Psoas muscle (tissue), 8 donors: Measurements from ENCODE around the gene SLC3A2. TPM values are rescaled to one million over a fixed set of nuclear protein-coding genes. Genes with fewer than 3 reads are reported as not detected.
"Not testable (repeated sequence)": the region's sequence is repeated elsewhere in the genome, so short reads cannot be mapped to it uniquely, and the experiment has no call there.

ENCODE experiments used
- ATAC-seq, 4 donors: fragments of 200-7000 bp; cut with Tn5 transposase; one replicate each; pipeline ENCODE4 v1.9.1; 2020; ENCODE audit warnings: moderate library complexity in 3 of 4, mild to moderate bottlenecking in 2 of 4
- DNase-seq, 2 donors: peaks; one replicate each; pipeline ENCODE4 v3.0.0-alpha.2; 2020
- H3K27ac ChIP-seq: fragments of 200-600 bp; one replicate; pipeline ENCODE4 v1.8.0; 2022
- H3K27me3 ChIP-seq, 3 donors: fragments of 200-600 bp in 1 of 3; one replicate each; pipeline versions ENCODE4 v1.6.1 to v1.8.0; 2013 to 2022; ENCODE audit warnings: low read length in 2 of 3, mild to moderate bottlenecking in 2 of 3, moderate library complexity in 1 of 3; ENCODE audit not compliant: insufficient read depth in 3 of 3
- H3K36me3 ChIP-seq, 2 donors: fragments of 200-600 bp in 1 of 2; one replicate each; pipeline versions ENCODE4 v1.6.1 to v1.8.0; 2013 to 2022; ENCODE audit warnings: low read depth in 1 of 2, mild to moderate bottlenecking in 1 of 2, moderate library complexity in 1 of 2; ENCODE audit not compliant: insufficient read depth in 1 of 2
- H3K4me1 ChIP-seq: fragments of 200-600 bp; one replicate; pipeline ENCODE4 v1.8.0; 2022
- H3K4me3 ChIP-seq: fragments of 200-600 bp; one replicate; pipeline ENCODE4 v1.8.0; 2022; ENCODE audit warnings: mild to moderate bottlenecking
- H3K9me3 ChIP-seq: fragments of 200-600 bp; one replicate; pipeline ENCODE4 v1.8.0; 2022
- WGBS, 3 donors: extraction: QIAGEN DNeasy Blood & Tissue Kit; methylation state at CpG; one replicate each; pipeline versions ENCODE4 v1.1.6 to v1.1.7; 2013; 5-methylcytosine and 5-hydroxymethylcytosine counted together
- intact Hi-C, 2 donors: fragments of 100-400 bp; cut with DNase I; formaldehyde crosslinking; loops; one replicate each; pipeline versions ENCODE4 v1.11.0 to v1.14.2; 2022
- polyA plus RNA-seq, 3 donors: library from polyadenylated mRNA; stranded (reverse); fragments of 200-250 nt; gene quantifications; one replicate each; pipeline ENCODE4 v1.2.3, GENCODE V29; 2013
- total RNA-seq, 4 donors: library from RNA; stranded (reverse); fragmentation: NEBNext Ultra II Directional in 2 of 4; extraction: Animal tissue kit (Norgen Biotek cat#: 25700) in 2 of 4; gene quantifications; one replicate each; pipeline versions ENCODE4 v1.2.1 to v1.2.4, GENCODE V29; 2021 to 2023
- TF ChIP-seq, protein P1 (sequence below): fragments of 200-600 bp; IDR thresholded peaks from one replicate; pipeline ENCODE4 v1.8.0; 2022; ENCODE audit warnings: antibody characterized with exemption
- donor health status: healthy with polysubstance abuse.
- donor health status: DM: no; HTN: no; CAD: no; lungs with moderate emphysema.
- donor health status: Bipolar disorder and iron deficiency.
- donor health status: healthy.
- donor health status: DM: yes; HTN: yes; CAD: no.
- donor health status: DM: no; HTN: no; CAD: no.
- donor health status: DM: no; HTN: no; CAD: no.
- donor health status: DM: yes; HTN: yes; CAD: no.

SLC3A2 gene
- total and polyA plus RNA-seq, 7 donors: 62.6 to 374 (median 163) TPM

DNA sequence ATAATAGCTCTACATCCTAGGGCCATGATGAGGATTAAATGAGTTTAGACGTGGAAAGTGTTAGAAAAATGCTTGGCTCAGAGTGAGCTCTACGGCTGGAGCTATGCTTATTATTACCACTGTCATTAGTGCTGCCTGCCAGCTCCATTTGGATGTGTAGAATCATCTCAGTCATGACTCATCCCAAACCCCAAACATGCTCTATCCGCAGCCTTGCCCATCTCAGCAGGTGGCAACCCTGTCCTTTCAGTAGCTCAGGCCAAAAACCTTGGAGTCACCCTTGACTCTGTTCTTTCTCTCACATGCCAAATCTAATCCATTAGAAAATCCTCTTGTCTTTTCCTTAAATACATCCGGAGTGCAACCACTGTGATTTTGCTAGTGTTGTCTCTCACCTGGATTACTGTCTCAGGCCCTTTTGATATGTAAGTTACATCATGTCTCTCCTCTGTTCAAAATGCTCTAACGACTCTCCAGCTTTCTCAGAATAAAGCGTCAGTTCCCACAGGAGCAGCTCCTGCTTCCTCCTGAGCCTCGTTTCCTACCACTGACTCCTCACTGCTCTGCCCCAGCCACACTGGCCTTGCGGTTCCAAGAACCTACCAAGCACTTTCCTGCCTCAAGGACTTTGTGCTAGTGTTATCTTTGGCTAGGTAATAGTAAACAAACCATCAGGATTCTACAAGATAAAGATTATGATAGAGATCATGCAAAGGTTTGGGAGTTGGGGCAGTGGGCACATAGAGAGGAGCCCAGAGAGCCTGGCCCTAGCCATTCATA lies 51.0 kb downstream of the SLC3A2 start:
- no peaks in the 10 kb centered on the region for H3K9me3 ChIP-seq
- no peaks in the 10 kb centered on the region for H3K4me1 ChIP-seq
- WGBS, 3 donors: 38 to 48% (median 47%) methylated on average over 8 of the region's 8 CpGs
- intact Hi-C loops: no loop called here
- no peak overlapping the region for H3K4me3 ChIP-seq
- no peaks in the 10 kb centered on the region for H3K36me3 ChIP-seq
- H3K27ac ChIP-seq: no peak overlapping the region
- H3K27me3 ChIP-seq: peaks cover 0 to 31% (median 8%) of the 10 kb centered on the region in 3 donors
- ATAC-seq (no peak), DNase-seq (no peak)
- TF ChIP-seq, protein P1, sequence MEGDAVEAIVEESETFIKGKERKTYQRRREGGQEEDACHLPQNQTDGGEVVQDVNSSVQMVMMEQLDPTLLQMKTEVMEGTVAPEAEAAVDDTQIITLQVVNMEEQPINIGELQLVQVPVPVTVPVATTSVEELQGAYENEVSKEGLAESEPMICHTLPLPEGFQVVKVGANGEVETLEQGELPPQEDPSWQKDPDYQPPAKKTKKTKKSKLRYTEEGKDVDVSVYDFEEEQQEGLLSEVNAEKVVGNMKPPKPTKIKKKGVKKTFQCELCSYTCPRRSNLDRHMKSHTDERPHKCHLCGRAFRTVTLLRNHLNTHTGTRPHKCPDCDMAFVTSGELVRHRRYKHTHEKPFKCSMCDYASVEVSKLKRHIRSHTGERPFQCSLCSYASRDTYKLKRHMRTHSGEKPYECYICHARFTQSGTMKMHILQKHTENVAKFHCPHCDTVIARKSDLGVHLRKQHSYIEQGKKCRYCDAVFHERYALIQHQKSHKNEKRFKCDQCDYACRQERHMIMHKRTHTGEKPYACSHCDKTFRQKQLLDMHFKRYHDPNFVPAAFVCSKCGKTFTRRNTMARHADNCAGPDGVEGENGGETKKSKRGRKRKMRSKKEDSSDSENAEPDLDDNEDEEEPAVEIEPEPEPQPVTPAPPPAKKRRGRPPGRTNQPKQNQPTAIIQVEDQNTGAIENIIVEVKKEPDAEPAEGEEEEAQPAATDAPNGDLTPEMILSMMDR: no peak

DNA sequence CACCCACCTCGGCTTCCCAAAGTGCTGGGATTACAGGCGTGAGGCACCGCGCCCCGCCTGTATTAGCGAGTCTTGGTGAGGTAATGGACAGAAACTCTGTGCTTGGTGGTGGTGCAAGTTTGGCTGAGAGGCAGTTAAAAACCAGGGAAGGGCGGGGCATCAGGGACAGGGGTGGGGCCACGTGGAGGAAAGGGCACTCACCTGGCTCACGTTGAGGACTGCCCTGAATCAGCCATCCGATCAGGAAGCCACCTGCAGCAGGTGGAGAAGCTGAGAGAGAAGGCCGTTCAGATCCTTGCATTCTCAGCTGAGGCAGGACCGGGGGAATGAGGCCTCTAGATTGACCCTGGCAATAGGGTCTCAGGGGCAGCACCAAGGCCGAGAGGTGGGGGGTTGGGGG lies 52.6 kb downstream of the SLC3A2 start:
- no peaks in the 10 kb centered on the region for H3K4me1 ChIP-seq
- TF ChIP-seq, protein P1: no peak
- intact Hi-C loops: no loop called here
- DNase-seq: no peak
- ATAC-seq: no peak
- no peak overlapping the region for H3K27ac ChIP-seq
- 84 to 87% (median 86%) methylated on average over 13 of the region's 13 CpGs for WGBS, 3 donors
- no peaks in the 10 kb centered on the region for H3K9me3 ChIP-seq
- H3K27me3 ChIP-seq: peaks cover 0 to 15% (median 0%) of the 10 kb centered on the region in 3 donors
- no peak overlapping the region for H3K4me3 ChIP-seq
- no peaks in the 10 kb centered on the region for H3K36me3 ChIP-seq

DNA sequence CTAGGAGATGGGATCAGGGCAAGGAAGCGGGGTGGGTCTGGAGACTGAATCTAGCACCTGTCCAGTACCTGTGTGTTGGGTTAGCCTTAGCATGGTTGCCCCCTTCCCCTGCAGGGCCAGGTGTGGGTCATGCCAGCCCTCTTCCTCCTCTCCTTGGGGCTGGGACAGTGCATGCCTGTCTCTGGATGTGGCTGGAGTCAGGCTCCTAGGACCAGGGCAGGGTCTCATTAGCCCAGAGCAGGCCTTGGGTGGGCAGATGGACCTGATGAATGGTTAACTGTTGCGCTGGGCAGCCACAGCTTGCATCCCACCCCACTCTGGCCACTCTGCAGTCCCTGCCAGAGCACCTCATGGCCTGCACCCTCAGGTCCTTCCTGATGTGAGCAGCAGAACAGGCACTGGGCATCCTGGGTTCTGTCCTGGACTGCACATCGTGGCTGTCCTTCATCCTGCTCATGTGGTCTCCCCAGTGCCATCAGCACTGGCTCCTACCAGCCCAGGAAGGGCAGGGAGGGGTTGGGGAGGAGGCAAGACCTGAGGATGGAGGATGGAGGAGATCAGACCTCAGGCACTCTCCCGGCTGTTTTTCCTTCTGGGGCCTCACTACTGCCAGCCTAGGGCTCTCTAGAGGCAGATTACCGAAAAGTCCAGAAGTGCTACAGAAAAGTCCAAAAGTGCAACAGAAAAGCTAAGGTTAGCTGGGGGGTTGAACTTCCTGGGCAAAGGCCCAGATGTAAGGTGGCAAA lies 53.2 kb downstream of the SLC3A2 start:
- H3K9me3 ChIP-seq: no peaks in the 10 kb centered on the region
- H3K27me3 ChIP-seq: peaks cover 0 to 9% (median 0%) of the 10 kb centered on the region in 3 donors
- WGBS, 3 donors: 84 to 88% (median 86%) methylated on average over 5 of the region's 5 CpGs

DNA sequence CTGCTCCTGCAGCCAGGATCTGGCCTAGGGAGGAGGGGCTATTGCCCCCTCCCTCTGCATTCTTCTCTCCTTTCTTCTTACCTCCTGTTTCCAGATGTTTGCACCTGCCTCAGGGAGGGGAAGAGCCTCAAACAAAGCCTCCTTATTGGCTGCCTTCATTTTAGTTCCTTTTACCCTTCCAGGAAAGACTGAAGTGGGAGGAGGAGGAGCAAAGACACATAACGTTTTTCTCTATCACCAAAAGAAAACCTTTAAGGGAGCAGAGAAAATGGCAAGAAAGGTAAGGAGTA lies 53.7 kb downstream of the SLC3A2 start:
- H3K27ac ChIP-seq: no peak overlapping the region
- no peak for ATAC-seq

More for the DNA sequence above, 53.2 kb downstream of the SLC3A2 start:
- intact Hi-C loops: no loop called here
- ATAC-seq (no peak), DNase-seq (no peak)
- TF ChIP-seq, protein P1: no peak
- no peak overlapping the region for H3K4me3 ChIP-seq
- no peaks in the 10 kb centered on the region for H3K4me1 ChIP-seq
- H3K36me3 ChIP-seq: no peaks in the 10 kb centered on the region
- no peak overlapping the region for H3K27ac ChIP-seq

DNA sequence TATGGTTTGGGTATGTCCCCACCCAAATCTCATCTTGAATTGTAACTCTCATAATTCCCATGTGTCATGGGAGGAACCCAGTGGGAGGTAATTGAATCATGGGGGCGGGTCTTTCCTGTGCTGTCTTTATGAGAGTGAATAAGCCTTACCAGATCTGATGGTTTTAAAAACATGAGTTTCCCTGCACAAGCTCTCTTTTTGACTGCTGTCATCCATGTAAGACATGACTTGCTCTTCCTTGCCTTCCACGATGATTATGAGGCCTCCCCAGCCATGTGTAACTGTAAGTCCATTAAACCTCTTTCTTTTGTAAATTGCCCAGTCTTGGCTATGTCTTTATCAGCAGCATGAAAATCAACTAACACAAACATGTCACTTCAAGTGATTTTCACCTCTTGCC lies 56.8 kb downstream of the SLC3A2 start:
- H3K4me3 ChIP-seq, DNase-seq, H3K27me3 ChIP-seq, H3K4me1 ChIP-seq, intact Hi-C loops, ATAC-seq, H3K27ac ChIP-seq, H3K9me3 ChIP-seq, H3K36me3 ChIP-seq: not testable (repeated sequence)
- 68 to 86% (median 82%) methylated on average over 2 of the region's 2 CpGs for WGBS, 3 donors

More for the DNA sequence above, 53.7 kb downstream of the SLC3A2 start:
- H3K9me3 ChIP-seq: no peaks in the 10 kb centered on the region
- H3K27me3 ChIP-seq: peaks cover 0 to 7% (median 0%) of the 10 kb centered on the region in 3 donors
- H3K4me3 ChIP-seq: no peak overlapping the region
- TF ChIP-seq, protein P1: no peak
- WGBS, 3 donors: 38 to 68% (median 57%) methylated on average over 1 of the region's 1 CpG
- intact Hi-C loops: no loop called here
- no peak for DNase-seq
- H3K36me3 ChIP-seq: no peaks in the 10 kb centered on the region
- H3K4me1 ChIP-seq: no peaks in the 10 kb centered on the region

Other genes with a start within 250 kb of the SLC3A2 start
- gene GANAB, start 234.3 kb upstream of the SLC3A2 start, total RNA-seq: 10 to 100 TPM; 59.7 to 62.2 (median 61.4) TPM
- 10 to 100 TPM; 34.3 to 64.6 (median 62.0) TPM for gene GANAB, start 234.3 kb upstream of the SLC3A2 start, polyA plus RNA-seq
- gene INTS5, start 227.6 kb upstream of the SLC3A2 start, total RNA-seq: 10 to 100 TPM; 13.5 to 20.6 (median 17.1) TPM
- gene INTS5, start 227.6 kb upstream of the SLC3A2 start, polyA plus RNA-seq: 10 to 100 TPM in 1 of 3 donors, 1 to 10 TPM in 2; 8.1 to 19.9 (median 9.3) TPM
- 10 to 100 TPM; 29.8 to 50.9 (median 50.2) TPM for gene C11orf98, start 215.7 kb upstream of the SLC3A2 start, total RNA-seq
- gene C11orf98, start 215.7 kb upstream of the SLC3A2 start, polyA plus RNA-seq: 100 to 1,000 TPM in 1 of 3 donors, 10 to 100 TPM in 2; 87.1 to 155 (median 93.1) TPM
- gene CSKMT, start 215.6 kb upstream of the SLC3A2 start, total RNA-seq: 10 to 100 TPM in 2 of 4 donors, 1 to 10 TPM in 2; 3.8 to 12.8 (median 9.4) TPM
- gene CSKMT, start 215.6 kb upstream of the SLC3A2 start, polyA plus RNA-seq: 10 to 100 TPM in 1 of 3 donors, 1 to 10 TPM in 2; 4.8 to 11.4 (median 7.8) TPM
- 1 to 10 TPM; 5.2 to 8.8 (median 7.1) TPM for gene UQCC3, start 209.2 kb upstream of the SLC3A2 start, total RNA-seq
- gene UQCC3, start 209.2 kb upstream of the SLC3A2 start, polyA plus RNA-seq: 10 to 100 TPM in 1 of 3 donors, 1 to 10 TPM in 2; 6.4 to 16.5 (median 8.6) TPM
- gene LBHD1, start 208.6 kb upstream of the SLC3A2 start, total RNA-seq: 1 to 10 TPM in 3 of 4 donors, under 1 TPM in 1; 0.74 to 3.2 (median 1.9) TPM
- gene LBHD1, start 208.6 kb upstream of the SLC3A2 start, polyA plus RNA-seq: 1 to 10 TPM in 2 of 3 donors, under 1 TPM in 1; 0.98 to 3.6 (median 1.6) TPM
- 100 to 1,000 TPM; 102 to 204 (median 149) TPM for gene UBXN1, start 201.8 kb upstream of the SLC3A2 start, total RNA-seq
- gene UBXN1, start 201.8 kb upstream of the SLC3A2 start, polyA plus RNA-seq: 100 to 1,000 TPM; 225 to 376 (median 295) TPM
- gene LRRN4CL, start 191.4 kb upstream of the SLC3A2 start, total RNA-seq: 1 to 10 TPM; 2.4 to 4.8 (median 3.8) TPM
- gene LRRN4CL, start 191.4 kb upstream of the SLC3A2 start, polyA plus RNA-seq: 1 to 10 TPM; 1.8 to 3.7 (median 2.8) TPM
- 10 to 100 TPM; 17.0 to 45.4 (median 29.0) TPM for gene BSCL2, start 173.5 kb upstream of the SLC3A2 start, total RNA-seq
- gene BSCL2, start 173.5 kb upstream of the SLC3A2 start, polyA plus RNA-seq: 100 to 1,000 TPM in 1 of 3 donors, 10 to 100 TPM in 2; 61.5 to 174 (median 63.5) TPM
- gene GNG3, start 173.2 kb upstream of the SLC3A2 start, total RNA-seq: not detected
- gene GNG3, start 173.2 kb upstream of the SLC3A2 start, polyA plus RNA-seq: under 1 TPM in 2 of 3 donors, not detected in 1; 0.10 to 0.39 TPM
- 10 to 100 TPM; 27.2 to 39.7 (median 31.4) TPM for gene HNRNPUL2, start 153.4 kb upstream of the SLC3A2 start, total RNA-seq
- gene HNRNPUL2, start 153.4 kb upstream of the SLC3A2 start, polyA plus RNA-seq: 10 to 100 TPM; 23.8 to 35.1 (median 25.0) TPM
- gene TTC9C, start 152.4 kb upstream of the SLC3A2 start, total RNA-seq: 10 to 100 TPM; 14.8 to 19.6 (median 16.4) TPM
- gene TTC9C, start 152.4 kb upstream of the SLC3A2 start, polyA plus RNA-seq: 10 to 100 TPM; 20.2 to 30.4 (median 28.2) TPM
- 1 to 10 TPM; 5.4 to 8.7 (median 6.5) TPM for gene ZBTB3, start 126.7 kb upstream of the SLC3A2 start, total RNA-seq
- 1 to 10 TPM; 1.5 to 3.5 (median 2.1) TPM for gene ZBTB3, start 126.7 kb upstream of the SLC3A2 start, polyA plus RNA-seq
- gene POLR2G, start 119.3 kb upstream of the SLC3A2 start, total RNA-seq: 10 to 100 TPM; 31.7 to 44.7 (median 36.2) TPM
- gene POLR2G, start 119.3 kb upstream of the SLC3A2 start, polyA plus RNA-seq: 10 to 100 TPM; 44.0 to 92.6 (median 48.8) TPM
- gene TAF6L, start 109.5 kb upstream of the SLC3A2 start, total RNA-seq: 10 to 100 TPM; 13.5 to 19.9 (median 18.3) TPM
- 10 to 100 TPM; 18.0 to 26.5 (median 20.1) TPM for gene TAF6L, start 109.5 kb upstream of the SLC3A2 start, polyA plus RNA-seq
- 10 to 100 TPM; 12.2 to 18.5 (median 16.0) TPM for gene TMEM179B, start 93.5 kb upstream of the SLC3A2 start, total RNA-seq
- gene TMEM179B, start 93.5 kb upstream of the SLC3A2 start, polyA plus RNA-seq: 10 to 100 TPM; 31.5 to 42.0 (median 34.4) TPM
- gene TMEM223, start 88.9 kb upstream of the SLC3A2 start, total RNA-seq: 10 to 100 TPM in 1 of 4 donors, 1 to 10 TPM in 3; 6.2 to 11.5 (median 8.4) TPM
- gene TMEM223, start 88.9 kb upstream of the SLC3A2 start, polyA plus RNA-seq: 10 to 100 TPM; 16.6 to 37.7 (median 21.7) TPM
- gene NXF1, start 75.5 kb upstream of the SLC3A2 start, total RNA-seq: 10 to 100 TPM; 38.3 to 45.4 (median 41.9) TPM
- gene NXF1, start 75.5 kb upstream of the SLC3A2 start, polyA plus RNA-seq: 10 to 100 TPM; 36.3 to 67.0 (median 49.7) TPM
- gene STX5, start 48.8 kb upstream of the SLC3A2 start, total RNA-seq: 10 to 100 TPM; 16.0 to 24.6 (median 20.7) TPM
- gene STX5, start 48.8 kb upstream of the SLC3A2 start, polyA plus RNA-seq: 10 to 100 TPM; 18.2 to 21.1 (median 21.1) TPM
- gene TEX54, start 48.1 kb upstream of the SLC3A2 start, total RNA-seq: not detected
- gene TEX54, start 48.1 kb upstream of the SLC3A2 start, polyA plus RNA-seq: not detected
- 10 to 100 TPM; 32.9 to 74.9 (median 54.2) TPM for gene WDR74, start 41.3 kb upstream of the SLC3A2 start, total RNA-seq
- gene WDR74, start 41.3 kb upstream of the SLC3A2 start, polyA plus RNA-seq: 100 to 1,000 TPM in 1 of 3 donors, 10 to 100 TPM in 2; 90.1 to 121 (median 92.5) TPM
- gene CHRM1, start 40.5 kb downstream of the SLC3A2 start, total RNA-seq: not detected
- gene CHRM1, start 40.5 kb downstream of the SLC3A2 start, polyA plus RNA-seq: under 1 TPM in 1 of 3 donors, not detected in 2; 0.06 TPM
- gene SLC22A6, start 104.1 kb downstream of the SLC3A2 start, total RNA-seq: not detected
- not detected for gene SLC22A6, start 104.1 kb downstream of the SLC3A2 start, polyA plus RNA-seq
- gene SLC22A8, start 134.9 kb downstream of the SLC3A2 start, total RNA-seq: not detected
- gene SLC22A8, start 134.9 kb downstream of the SLC3A2 start, polyA plus RNA-seq: not detected